ENCODE measurements around the gene ZCWPW2.
A peak's percentile ranks its signal among the peaks of the same experiment; 100 is the strongest.

Gene ZCWPW2

GRCh38 chr3:28542351-28542750 is 193.8 kb downstream of the ZCWPW2 start:
- no peaks in the 10 kb centered on the region for H3K36me3 ChIP-seq (ENCODE audit: insufficient read depth, low read depth, low read length)
- H3K4me3 ChIP-seq (ENCODE audit: low read length): no peak overlapping the region
- H3K9ac ChIP-seq (ENCODE audit: low read depth, low read length): no peak overlapping the region
- no peak overlapping the region for H3K27ac ChIP-seq (ENCODE audit: low read length)
- H3K4me1 ChIP-seq (ENCODE audit: insufficient read depth, low read length): no peaks in the 10 kb centered on the region
- no peaks in the 10 kb centered on the region; the same call in 1 of the 2 replicates for H3K9me3 ChIP-seq (ENCODE audit: insufficient read depth, low read depth, low read length)
- no peaks in the 10 kb centered on the region for H3K27me3 ChIP-seq (ENCODE audit: insufficient read depth, low read length)

- Histone ChIP-seq H3K27me3 (ENCODE audit: insufficient read depth, low read length) (no peaks in the 10 kb centered on the region), H3K4me3 (ENCODE audit: low read length) (no peak overlapping the region), H3K9ac (ENCODE audit: low read depth, low read length) (no peak overlapping the region), H3K9me3 (ENCODE audit: insufficient read depth, low read depth, low read length) (no peaks in the 10 kb centered on the region; the same call in 1 of the 2 replicates), H3K36me3 (ENCODE audit: insufficient read depth, low read depth, low read length) (no peaks in the 10 kb centered on the region), H3K27ac (ENCODE audit: low read length) (no peak overlapping the region), H3K4me1 (ENCODE audit: insufficient read depth, low read length) (no peaks in the 10 kb centered on the region)
Measured at GRCh38 chr3:28544236-28544635, 195.7 kb downstream of the ZCWPW2 start.

- H3K27me3 ChIP-seq (ENCODE audit: insufficient read depth, low read length): no peaks in the 10 kb centered on the region
- no peak overlapping the region for H3K9ac ChIP-seq (ENCODE audit: low read depth, low read length)
- H3K4me1 ChIP-seq (ENCODE audit: insufficient read depth, low read length): no peaks in the 10 kb centered on the region
- no peaks in the 10 kb centered on the region; the same call in 1 of the 2 replicates for H3K9me3 ChIP-seq (ENCODE audit: insufficient read depth, low read depth, low read length)
- H3K4me3 ChIP-seq (ENCODE audit: low read length): no peak overlapping the region
- no peak overlapping the region for H3K27ac ChIP-seq (ENCODE audit: low read length)
- no peaks in the 10 kb centered on the region for H3K36me3 ChIP-seq (ENCODE audit: insufficient read depth, low read depth, low read length)
Measured at GRCh38 chr3:28544831-28545230, 196.3 kb downstream of the ZCWPW2 start.

GRCh38 chr3:28547677-28548076 is 199.2 kb downstream of the ZCWPW2 start:
- Histone ChIP-seq H3K4me1 (ENCODE audit: insufficient read depth, low read length) (no peaks in the 10 kb centered on the region), H3K27me3 (ENCODE audit: insufficient read depth, low read length) (no peaks in the 10 kb centered on the region), H3K36me3 (ENCODE audit: insufficient read depth, low read depth, low read length) (no peaks in the 10 kb centered on the region), H3K27ac (ENCODE audit: low read length) (no peak overlapping the region), H3K9ac (ENCODE audit: low read depth, low read length) (no peak overlapping the region), H3K4me3 (ENCODE audit: low read length) (no peak overlapping the region), H3K9me3 (ENCODE audit: insufficient read depth, low read depth, low read length) (no peaks in the 10 kb centered on the region)

GRCh38 chr3:28553175-28553574 is 204.7 kb downstream of the ZCWPW2 start:
- no peak overlapping the region for H3K9ac ChIP-seq (ENCODE audit: low read depth, low read length)
- H3K4me1 ChIP-seq (ENCODE audit: insufficient read depth, low read length): peaks cover 9% of the 10 kb centered on the region; the same call in 1 of the 2 replicates
- H3K27me3 ChIP-seq (ENCODE audit: insufficient read depth, low read length): no peaks in the 10 kb centered on the region
- no peak overlapping the region for H3K27ac ChIP-seq (ENCODE audit: low read length)
- H3K9me3 ChIP-seq (ENCODE audit: insufficient read depth, low read depth, low read length): no peaks in the 10 kb centered on the region
- no peak overlapping the region for H3K4me3 ChIP-seq (ENCODE audit: low read length)
- H3K36me3 ChIP-seq (ENCODE audit: insufficient read depth, low read depth, low read length): no peaks in the 10 kb centered on the region

- H3K4me1 ChIP-seq (ENCODE audit: insufficient read depth, low read length): peaks cover 9% of the 10 kb centered on the region; the same call in 1 of the 2 replicates
- no peak overlapping the region for H3K27ac ChIP-seq (ENCODE audit: low read length)
- H3K9ac ChIP-seq (ENCODE audit: low read depth, low read length): no peak overlapping the region
- no peaks in the 10 kb centered on the region for H3K9me3 ChIP-seq (ENCODE audit: insufficient read depth, low read depth, low read length)
- H3K27me3 ChIP-seq (ENCODE audit: insufficient read depth, low read length): no peaks in the 10 kb centered on the region
- no peaks in the 10 kb centered on the region for H3K36me3 ChIP-seq (ENCODE audit: insufficient read depth, low read depth, low read length)
- H3K4me3 ChIP-seq (ENCODE audit: low read length): no peak overlapping the region
Measured at GRCh38 chr3:28556195-28556594, 207.7 kb downstream of the ZCWPW2 start.

GRCh38 chr3:28564211-28564610 is 215.7 kb downstream of the ZCWPW2 start:
- H3K9me3 ChIP-seq (ENCODE audit: insufficient read depth, low read depth, low read length): no peaks in the 10 kb centered on the region
- no peak overlapping the region for H3K9ac ChIP-seq (ENCODE audit: low read depth, low read length)
- H3K27ac ChIP-seq (ENCODE audit: low read length): no peak overlapping the region
- no peaks in the 10 kb centered on the region for H3K4me1 ChIP-seq (ENCODE audit: insufficient read depth, low read length)
- H3K27me3 ChIP-seq (ENCODE audit: insufficient read depth, low read length): no peaks in the 10 kb centered on the region
- no peak overlapping the region for H3K4me3 ChIP-seq (ENCODE audit: low read length)
- H3K36me3 ChIP-seq (ENCODE audit: insufficient read depth, low read depth, low read length): no peaks in the 10 kb centered on the region

GRCh38 chr3:28569357-28569756 is 220.8 kb downstream of the ZCWPW2 start:
- peaks cover 6% of the 10 kb centered on the region; the same call in 1 of the 2 replicates for H3K4me1 ChIP-seq (ENCODE audit: insufficient read depth, low read length)
- H3K36me3 ChIP-seq (ENCODE audit: insufficient read depth, low read depth, low read length): no peaks in the 10 kb centered on the region
- H3K9me3 ChIP-seq (ENCODE audit: insufficient read depth, low read depth, low read length): no peaks in the 10 kb centered on the region
- peaks cover 16% of the 10 kb centered on the region for H3K27me3 ChIP-seq (ENCODE audit: insufficient read depth, low read length)
- H3K9ac ChIP-seq (ENCODE audit: low read depth, low read length): no peak overlapping the region
- H3K27ac ChIP-seq (ENCODE audit: low read length): no peak overlapping the region
- no peak overlapping the region for H3K4me3 ChIP-seq (ENCODE audit: low read length)

GRCh38 chr3:28574036-28574435 is 225.5 kb downstream of the ZCWPW2 start:
- H3K27ac ChIP-seq (ENCODE audit: low read length): no peak overlapping the region
- H3K4me3 ChIP-seq (ENCODE audit: low read length): 0 out of 2 replicates have a peak overlapping the region, but pooled peaks have one; percentile 88
- no peak overlapping the region for H3K9ac ChIP-seq (ENCODE audit: low read depth, low read length)
- peaks cover 49% of the 10 kb centered on the region for H3K27me3 ChIP-seq (ENCODE audit: insufficient read depth, low read length)
- peaks cover 20% of the 10 kb centered on the region; the same call in 1 of the 2 replicates for H3K4me1 ChIP-seq (ENCODE audit: insufficient read depth, low read length)
- no peaks in the 10 kb centered on the region for H3K36me3 ChIP-seq (ENCODE audit: insufficient read depth, low read depth, low read length)
- H3K9me3 ChIP-seq (ENCODE audit: insufficient read depth, low read depth, low read length): no peaks in the 10 kb centered on the region

- Histone ChIP-seq H3K9ac (ENCODE audit: low read depth, low read length) (peak overlapping the region; percentile 68), H3K4me3 (ENCODE audit: low read length) (peak overlapping the region; percentile 88), H3K4me1 (ENCODE audit: insufficient read depth, low read length) (peaks cover 20% of the 10 kb centered on the region; the same call in 1 of the 2 replicates), H3K27ac (ENCODE audit: low read length) (no peak overlapping the region), H3K9me3 (ENCODE audit: insufficient read depth, low read depth, low read length) (no peaks in the 10 kb centered on the region), H3K27me3 (ENCODE audit: insufficient read depth, low read length) (peaks cover 56% of the 10 kb centered on the region), H3K36me3 (ENCODE audit: insufficient read depth, low read depth, low read length) (no peaks in the 10 kb centered on the region)
Measured at GRCh38 chr3:28575100-28575745, 226.7 kb downstream of the ZCWPW2 start.

All from iPS-20b (cell line).